Fibroblast of lung (primary cell): ENCODE results near the gene LRRTM3. TPM values are rescaled to one million over a fixed set of nuclear protein-coding genes. Genes with fewer than 3 reads are reported as not detected.

Source experiments
- DNase-seq, 2 donors: peaks; one replicate each; pipeline versions ENCODE4 v3.0.0 to v3.0.0-alpha.2; 2010; ENCODE audit warnings: low read depth in 2 of 2
- H2AFZ ChIP-seq: 2 replicates; pipeline ENCODE4 v1.5.1; 2012; ENCODE audit warnings: low read length, control low read depth, inconsistent platforms
- H3K27ac ChIP-seq: 2 replicates; pipeline ENCODE4 v1.5.1; 2011; ENCODE audit warnings: low read length, control low read depth; ENCODE audit not compliant: insufficient read depth
- H3K27me3 ChIP-seq: 2 replicates; pipeline ENCODE4 v1.5.1; 2011; ENCODE audit warnings: mild to moderate bottlenecking, low read length; ENCODE audit not compliant: control insufficient read depth, insufficient read depth
- H3K36me3 ChIP-seq: 2 replicates; pipeline ENCODE4 v1.5.1; 2011; ENCODE audit warnings: low read length; ENCODE audit not compliant: control insufficient read depth, insufficient read depth
- H3K4me1 ChIP-seq: 2 replicates; pipeline ENCODE4 v1.5.1; 2011; ENCODE audit warnings: low read length; ENCODE audit not compliant: control insufficient read depth, insufficient read depth; ENCODE audit errors: extremely low read depth
- H3K4me2 ChIP-seq: 2 replicates; pipeline ENCODE4 v1.5.1; 2011; ENCODE audit warnings: low read length, control low read depth; ENCODE audit not compliant: insufficient read depth; ENCODE audit errors: extremely low read depth
- H3K4me3 ChIP-seq, 4 experiments: fragments of 200-600 bp in 1 of 4; sonication (generic) in 1 of 4; replicated peaks in 1 of 4; 2 replicates each; pipeline ENCODE4 v1.5.1; 2011 to 2016; ENCODE audit warnings: low read length in 4 of 4, low read depth in 3 of 4, mild to moderate bottlenecking in 3 of 4, control low read depth in 2 of 4, inconsistent platforms in 1 of 4, mixed read lengths in 1 of 4; ENCODE audit not compliant: insufficient read depth in 1 of 4; ENCODE audit errors: control extremely low read depth in 1 of 4
- H3K79me2 ChIP-seq: 2 replicates; pipeline ENCODE4 v1.5.1; 2012; ENCODE audit warnings: mild to moderate bottlenecking, low read length, inconsistent platforms; ENCODE audit not compliant: control insufficient read depth, insufficient read depth
- H3K9ac ChIP-seq: 2 replicates; pipeline ENCODE4 v1.5.1; 2011; ENCODE audit warnings: mild to moderate bottlenecking, low read length, control low read depth; ENCODE audit not compliant: insufficient read depth
- H3K9me3 ChIP-seq: 2 replicates; pipeline ENCODE4 v1.5.1; 2012; ENCODE audit warnings: low read depth, low read length; ENCODE audit not compliant: control insufficient read depth, insufficient read depth
- H4K20me1 ChIP-seq: 2 replicates; pipeline ENCODE4 v1.5.1; 2011; ENCODE audit warnings: low read length; ENCODE audit not compliant: control insufficient read depth, insufficient read depth; ENCODE audit errors: extremely low read depth
- CTCF ChIP-seq, 2 donors: IDR thresholded peaks in 1 of 2; conservative IDR thresholded peaks in 1 of 2; 1 replicate in 1 of 2; 2 replicates in 1 of 2; pipeline ENCODE4 v1.5.1; 2011 to 2012; ENCODE audit warnings: low read length in 2 of 2, control low read depth in 1 of 2, inconsistent platforms in 1 of 2, low read depth in 1 of 2, mild to moderate bottlenecking in 1 of 2
- EZH2 ChIP-seq: IDR thresholded peaks from 2 replicates; pipeline ENCODE4 v1.5.1; 2012; ENCODE audit warnings: low read length, control low read depth, mild to moderate bottlenecking; ENCODE audit errors: missing control alignments
- polyA plus RNA-seq, 2 donors: library from polyadenylated mRNA; depleted of rRNA in 1 of 2; stranded (reverse) in 1 of 2; unstranded in 1 of 2; fragments of >200 nt; gene quantifications; 2 replicates each; pipeline ENCODE4 v1.2.1, GENCODE V29; 2011 to 2012; ENCODE audit warnings: missing spikeins in 1 of 2
- total RNA-seq: library from RNA; depleted of rRNA; stranded (reverse); fragments of >200 nt; gene quantifications from 2 replicates; pipeline ENCODE4 v1.2.1, GENCODE V29; 2014

Gene LRRTM3
- total and polyA plus RNA-seq, 2 donors (not counting 1 experiment from before 2014, with no cell fraction given), result not detected

GRCh38 chr10:67114945-67115344 lies 189.1 kb downstream of the LRRTM3 start:
- no peak overlapping the region for H2AFZ ChIP-seq
- no peak overlapping the region for H3K9ac ChIP-seq
- no peaks in the 10 kb centered on the region for H3K9me3 ChIP-seq
- H3K4me1 ChIP-seq, result no peaks in the 10 kb centered on the region
- no peaks in the 10 kb centered on the region for H3K36me3 ChIP-seq
- H3K27ac ChIP-seq, result no peak overlapping the region
- H3K4me2 ChIP-seq, result no peak overlapping the region
- H4K20me1 ChIP-seq, result no peaks in the 10 kb centered on the region
- no peaks in the 10 kb centered on the region for H3K79me2 ChIP-seq
- H3K27me3 ChIP-seq, result no peaks in the 10 kb centered on the region
- TF ChIP-seq EZH2 (no peak), CTCF (conservative IDR thresholded peaks at IDR 0.05 in 1 of 2, IDR thresholded peaks at IDR 0.05 in 1 of 2; ENCODE audit: low read depth in 1 of 2, low read length in 2 of 2) (no peak)
- H3K4me3 ChIP-seq, result no peak overlapping the region
- DNase-seq, result no peak

- Histone ChIP-seq H4K20me1 (no peaks in the 10 kb centered on the region), H3K4me2 (no peak overlapping the region), H3K4me3 (no peak overlapping the region), H3K79me2 (no peaks in the 10 kb centered on the region), H3K36me3 (no peaks in the 10 kb centered on the region), H3K9ac (no peak overlapping the region), H2AFZ (no peak overlapping the region), H3K9me3 (no peaks in the 10 kb centered on the region), H3K27me3 (no peaks in the 10 kb centered on the region), H3K4me1 (no peaks in the 10 kb centered on the region), H3K27ac (no peak overlapping the region)
- peak; percentile 4 to 55 for DNase-seq
- TF ChIP-seq CTCF (conservative IDR thresholded peaks at IDR 0.05 in 1 of 2, IDR thresholded peaks at IDR 0.05 in 1 of 2; ENCODE audit: low read depth in 1 of 2, low read length in 2 of 2), result no peak
- TF ChIP-seq EZH2, result no peak
These were observed 190.1 kb downstream of the LRRTM3 start for GRCh38 chr10:67115972-67116371.

- Histone ChIP-seq H3K4me2 (no peak overlapping the region), H2AFZ (no peak overlapping the region), H3K9me3 (no peaks in the 10 kb centered on the region), H3K27ac (no peak overlapping the region), H3K4me3 (no peak overlapping the region), H3K27me3 (no peaks in the 10 kb centered on the region), H4K20me1 (no peaks in the 10 kb centered on the region), H3K4me1 (no peaks in the 10 kb centered on the region), H3K79me2 (no peaks in the 10 kb centered on the region), H3K9ac (no peak overlapping the region), H3K36me3 (no peaks in the 10 kb centered on the region)
- DNase-seq, result peak in 1 of 2 donors; percentile 29
- TF ChIP-seq CTCF (conservative IDR thresholded peaks at IDR 0.05 in 1 of 2, IDR thresholded peaks at IDR 0.05 in 1 of 2; ENCODE audit: low read depth in 1 of 2, low read length in 2 of 2), result no peak
- no peak for TF ChIP-seq EZH2
These were observed 193.8 kb downstream of the LRRTM3 start for GRCh38 chr10:67119651-67120050.
